Nephron progenitor cell (in vitro differentiated cells): Measurements from ENCODE around the gene MTRR.
A peak's percentile ranks its signal among the peaks of the same experiment; 100 is the strongest.

Experiments used
- DNase-seq: peaks from one replicate; pipeline ENCODE4 v3.0.0; 2021
- H3K27ac Mint-ChIP-seq: 2 replicates; pipeline ENCODE4 v1.8.0; 2021; ENCODE audit warnings: mild to moderate bottlenecking, moderate library complexity, mixed read lengths
- H3K27me3 Mint-ChIP-seq: 2 replicates; pipeline ENCODE4 v1.8.0; 2021; ENCODE audit warnings: mild to moderate bottlenecking, low read depth, mixed read lengths; ENCODE audit not compliant: poor library complexity
- H3K36me3 Mint-ChIP-seq: 2 replicates; pipeline ENCODE4 v1.8.0; 2021; ENCODE audit warnings: low read depth, mixed read lengths
- H3K4me1 Mint-ChIP-seq: 2 replicates; pipeline ENCODE4 v1.8.0; 2021; ENCODE audit warnings: mixed read lengths
- H3K4me3 Mint-ChIP-seq: 2 replicates; pipeline ENCODE4 v1.8.0; 2021; ENCODE audit warnings: mild to moderate bottlenecking, moderate library complexity, mixed read lengths
- H3K9me3 Mint-ChIP-seq: 2 replicates; pipeline ENCODE4 v1.8.0; 2021; ENCODE audit warnings: mild to moderate bottlenecking, moderate library complexity, mixed read lengths
- TF ChIP-seq, protein P1 (sequence below): fragments of 200-600 bp; sonication (generic); IDR thresholded peaks from 2 replicates; pipeline ENCODE4 v1.5.0; 2021; ENCODE audit warnings: antibody characterized with exemption

MTRR gene

GRCh38 chr5:7828269-7828668 is 40.7 kb upstream of the MTRR start:
- Mint-ChIP-seq H3K27me3 (no peaks in the 10 kb centered on the region), H3K36me3 (peaks cover 33% of the 10 kb centered on the region), H3K4me1 (peaks cover 36% of the 10 kb centered on the region), H3K9me3 (no peaks in the 10 kb centered on the region), H3K4me3 (no peak overlapping the region), H3K27ac (no peak overlapping the region)
- TF ChIP-seq, protein P1, sequence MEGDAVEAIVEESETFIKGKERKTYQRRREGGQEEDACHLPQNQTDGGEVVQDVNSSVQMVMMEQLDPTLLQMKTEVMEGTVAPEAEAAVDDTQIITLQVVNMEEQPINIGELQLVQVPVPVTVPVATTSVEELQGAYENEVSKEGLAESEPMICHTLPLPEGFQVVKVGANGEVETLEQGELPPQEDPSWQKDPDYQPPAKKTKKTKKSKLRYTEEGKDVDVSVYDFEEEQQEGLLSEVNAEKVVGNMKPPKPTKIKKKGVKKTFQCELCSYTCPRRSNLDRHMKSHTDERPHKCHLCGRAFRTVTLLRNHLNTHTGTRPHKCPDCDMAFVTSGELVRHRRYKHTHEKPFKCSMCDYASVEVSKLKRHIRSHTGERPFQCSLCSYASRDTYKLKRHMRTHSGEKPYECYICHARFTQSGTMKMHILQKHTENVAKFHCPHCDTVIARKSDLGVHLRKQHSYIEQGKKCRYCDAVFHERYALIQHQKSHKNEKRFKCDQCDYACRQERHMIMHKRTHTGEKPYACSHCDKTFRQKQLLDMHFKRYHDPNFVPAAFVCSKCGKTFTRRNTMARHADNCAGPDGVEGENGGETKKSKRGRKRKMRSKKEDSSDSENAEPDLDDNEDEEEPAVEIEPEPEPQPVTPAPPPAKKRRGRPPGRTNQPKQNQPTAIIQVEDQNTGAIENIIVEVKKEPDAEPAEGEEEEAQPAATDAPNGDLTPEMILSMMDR: no peak
- no peak for DNase-seq

DNA sequence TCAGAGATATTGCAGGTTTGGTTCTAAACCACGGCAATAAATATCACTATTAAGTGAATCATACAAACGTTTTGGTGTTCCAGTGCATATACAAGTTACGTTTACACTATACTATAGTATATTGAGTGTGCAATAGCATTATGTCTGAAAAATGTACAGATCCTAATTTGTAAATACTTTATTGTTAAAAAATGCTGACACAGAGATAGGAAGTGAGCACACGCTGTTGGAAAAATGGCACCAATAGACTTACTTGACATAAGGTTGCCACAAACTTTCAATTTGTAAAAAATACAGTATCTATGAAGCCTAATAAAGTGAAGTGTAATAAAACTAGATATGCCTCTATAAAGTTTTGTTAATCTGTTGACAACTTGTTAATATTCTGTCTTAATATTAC is 34.0 kb upstream of the MTRR start:
- Mint-ChIP-seq H3K9me3 (no peaks in the 10 kb centered on the region), H3K36me3 (no peaks in the 10 kb centered on the region), H3K27me3 (no peaks in the 10 kb centered on the region), H3K27ac (no peak overlapping the region), H3K4me3 (no peak overlapping the region), H3K4me1 (peaks cover 6% of the 10 kb centered on the region)
- TF ChIP-seq, protein P1: no peak
- DNase-seq: no peak

DNA sequence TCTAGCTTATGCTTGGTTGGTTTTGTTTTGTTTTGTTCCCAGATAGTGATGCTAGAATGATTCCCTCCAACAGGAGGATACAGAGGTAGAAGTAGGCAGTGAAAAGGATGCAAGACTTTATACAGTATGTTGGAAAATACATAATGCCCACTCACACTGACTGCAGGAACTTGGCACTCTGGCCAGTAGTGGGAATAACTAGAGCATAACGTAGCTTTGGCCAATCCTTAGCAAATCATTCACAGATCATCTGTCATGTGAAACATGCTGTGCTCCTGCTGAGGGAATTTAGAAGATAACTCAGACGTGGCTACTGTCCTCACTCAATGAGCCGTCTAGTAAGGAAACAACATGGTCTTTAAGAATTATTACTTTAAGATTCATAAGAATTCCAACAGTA is 31.5 kb upstream of the MTRR start:
- Mint-ChIP-seq H3K27me3 (no peaks in the 10 kb centered on the region), H3K27ac (no peak overlapping the region), H3K9me3 (peaks cover 12% of the 10 kb centered on the region), H3K4me3 (no peak overlapping the region), H3K4me1 (peaks cover 6% of the 10 kb centered on the region), H3K36me3 (peaks cover 5% of the 10 kb centered on the region)
- TF ChIP-seq, protein P1: no peak
- no peak for DNase-seq

- peaks cover 5% of the 10 kb centered on the region for H3K36me3 Mint-ChIP-seq
- no peak for DNase-seq
- H3K4me1 Mint-ChIP-seq: peaks cover 15% of the 10 kb centered on the region
- H3K27ac Mint-ChIP-seq: no peak overlapping the region
- TF ChIP-seq, protein P1: no peak
- no peak overlapping the region for H3K4me3 Mint-ChIP-seq
- H3K9me3 Mint-ChIP-seq: peaks cover 12% of the 10 kb centered on the region
- peaks cover 6% of the 10 kb centered on the region for H3K27me3 Mint-ChIP-seq
Measured at GRCh38 chr5:7842531-7842930, 26.4 kb upstream of the MTRR start.

DNA sequence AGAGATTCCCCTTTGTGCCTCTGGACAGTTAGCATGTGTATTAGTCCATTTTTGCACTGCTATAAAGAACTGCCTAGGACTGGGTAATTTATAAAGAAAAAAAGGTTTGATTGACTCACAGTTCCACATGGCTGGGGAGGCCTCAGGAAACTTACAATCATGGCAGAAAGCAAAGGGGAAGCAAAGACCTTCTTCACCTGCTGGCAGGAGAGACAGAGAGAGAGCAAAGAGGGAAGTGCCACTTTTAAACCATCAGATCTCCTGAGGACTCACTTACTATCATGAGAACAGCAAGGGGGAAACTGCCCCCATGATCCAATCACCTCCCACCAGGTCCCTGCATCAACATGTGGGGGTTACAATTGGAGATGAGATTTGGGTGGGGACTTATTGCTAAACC is 24.0 kb upstream of the MTRR start:
- TF ChIP-seq, protein P1: no peak
- Mint-ChIP-seq H3K27me3 (peaks cover 6% of the 10 kb centered on the region), H3K27ac (peak overlapping the region; percentile 34), H3K4me1 (peaks cover 36% of the 10 kb centered on the region), H3K36me3 (peaks cover 5% of the 10 kb centered on the region), H3K4me3 (peak overlapping the region; percentile 7), H3K9me3 (peaks cover 12% of the 10 kb centered on the region)
- DNase-seq: no peak

- H3K27me3 Mint-ChIP-seq: peaks cover 6% of the 10 kb centered on the region
- TF ChIP-seq, protein P1: no peak
- no peak overlapping the region for H3K27ac Mint-ChIP-seq
- peak; percentile 20 for DNase-seq
- H3K9me3 Mint-ChIP-seq: peaks cover 7% of the 10 kb centered on the region
- no peak overlapping the region for H3K4me3 Mint-ChIP-seq
- H3K4me1 Mint-ChIP-seq: peaks cover 36% of the 10 kb centered on the region
- H3K36me3 Mint-ChIP-seq: peaks cover 4% of the 10 kb centered on the region
Measured at GRCh38 chr5:7845557-7845956, 23.4 kb upstream of the MTRR start.
